Ammon's horn (tissue), 1 donor: ENCODE results near the gene SHROOM3.
A peak's percentile ranks its signal among the peaks of the same experiment; 100 is the strongest.

Experiments used
- DNase-seq: peaks from one replicate; pipeline ENCODE4 v3.0.0-alpha.2; 2016; ENCODE audit warnings: low spot score

Gene SHROOM3

GRCh38 chr4:76663824-76664223 is 228.8 kb downstream of the SHROOM3 start:
- no peak for DNase-seq

- no peak for DNase-seq
Measured at GRCh38 chr4:76665153-76665552, 230.1 kb downstream of the SHROOM3 start.

GRCh38 chr4:76665721-76666120 is 230.7 kb downstream of the SHROOM3 start:
- no peak for DNase-seq

- no peak for DNase-seq
Measured at GRCh38 chr4:76666944-76667532, 232.0 kb downstream of the SHROOM3 start.

GRCh38 chr4:76670631-76671030 is 235.6 kb downstream of the SHROOM3 start:
- no peak for DNase-seq

- no peak for DNase-seq
Measured at GRCh38 chr4:76673362-76673761, 238.3 kb downstream of the SHROOM3 start.

- DNase-seq: no peak
Measured at GRCh38 chr4:76674983-76675382, 240.0 kb downstream of the SHROOM3 start.

GRCh38 chr4:76677571-76678326 is 242.7 kb downstream of the SHROOM3 start:
- no peak for DNase-seq

- DNase-seq: no peak
Measured at GRCh38 chr4:76679691-76680090, 244.7 kb downstream of the SHROOM3 start.

- DNase-seq: no peak
Measured at GRCh38 chr4:76680952-76681351, 245.9 kb downstream of the SHROOM3 start.

GRCh38 chr4:76681996-76682395 is 247.0 kb downstream of the SHROOM3 start:
- no peak for DNase-seq

- DNase-seq: no peak
Measured at GRCh38 chr4:76683144-76683543, 248.1 kb downstream of the SHROOM3 start.

GRCh38 chr4:76687746-76688448 is 252.9 kb downstream of the SHROOM3 start:
- no peak for DNase-seq

GRCh38 chr4:76688619-76689144 is 253.7 kb downstream of the SHROOM3 start:
- DNase-seq: no peak

GRCh38 chr4:76689145-76689817 is 254.3 kb downstream of the SHROOM3 start:
- DNase-seq: peak; percentile 7

GRCh38 chr4:76690011-76690905 is 255.2 kb downstream of the SHROOM3 start:
- DNase-seq: no peak

GRCh38 chr4:76690906-76691275 is 255.9 kb downstream of the SHROOM3 start:
- DNase-seq: no peak

GRCh38 chr4:76691807-76692582 is 257.0 kb downstream of the SHROOM3 start:
- no peak for DNase-seq

GRCh38 chr4:76692761-76693160 is 257.7 kb downstream of the SHROOM3 start:
- DNase-seq: no peak

GRCh38 chr4:76694056-76694455 is 259.0 kb downstream of the SHROOM3 start:
- DNase-seq: no peak

GRCh38 chr4:76696109-76696508 is 261.1 kb downstream of the SHROOM3 start:
- DNase-seq: no peak
